H9 (cell line): ENCODE data around the gene MED15. TPM values are rescaled to one million over a fixed set of nuclear protein-coding genes. Genes with fewer than 3 reads are reported as not detected.

ENCODE experiments used
- DNase-seq: peaks from one replicate; pipeline ENCODE4 v3.0.0-alpha.2; 2017
- H2AFZ ChIP-seq: one replicate; pipeline ENCODE4 v1.6.1; 2013; ENCODE audit warnings: mild to moderate bottlenecking, low read length, control low read depth, moderate library complexity
- H2AK5ac ChIP-seq: 2 replicates; pipeline ENCODE4 v1.6.1; 2013; ENCODE audit warnings: low read length, control low read depth, mixed read lengths; ENCODE audit not compliant: insufficient read length
- H2BK120ac ChIP-seq: one replicate; pipeline ENCODE4 v1.6.1; 2013; ENCODE audit warnings: low read depth, mild to moderate bottlenecking, low read length, control low read depth, inconsistent platforms; ENCODE audit not compliant: poor library complexity, severe bottlenecking
- H2BK12ac ChIP-seq: 2 replicates; pipeline ENCODE4 v1.6.1; 2013; ENCODE audit warnings: low read length, control low read depth, mixed read lengths, low read depth; ENCODE audit not compliant: insufficient read length
- H2BK15ac ChIP-seq: 2 replicates; pipeline ENCODE4 v1.6.1; 2013; ENCODE audit warnings: low read depth, low read length, control low read depth
- H2BK20ac ChIP-seq: one replicate; pipeline ENCODE4 v1.6.1; 2013; ENCODE audit warnings: low read depth, mild to moderate bottlenecking, low read length, control low read depth, inconsistent platforms; ENCODE audit not compliant: poor library complexity, severe bottlenecking
- H2BK5ac ChIP-seq: 2 replicates; pipeline ENCODE4 v1.6.1; 2013; ENCODE audit warnings: low read length, control low read depth, mixed read lengths; ENCODE audit not compliant: insufficient read length
- H3K14ac ChIP-seq: 2 replicates; pipeline ENCODE4 v1.6.1; 2013; ENCODE audit warnings: low read length, control low read depth; ENCODE audit not compliant: insufficient read depth
- H3K18ac ChIP-seq: 2 replicates; pipeline ENCODE4 v1.6.1; 2013; ENCODE audit warnings: low read depth, mild to moderate bottlenecking, mixed read lengths, low read length, control low read depth; ENCODE audit not compliant: insufficient read length
- H3K23ac ChIP-seq: 2 replicates; pipeline ENCODE4 v1.6.1; 2013; ENCODE audit warnings: low read length, control low read depth, mixed read lengths, low read depth; ENCODE audit not compliant: insufficient read length
- H3K23me2 ChIP-seq: 2 replicates; pipeline ENCODE4 v1.6.1; 2013; ENCODE audit warnings: low read depth, mild to moderate bottlenecking, mixed read lengths, low read length, control low read depth; ENCODE audit not compliant: insufficient read length, poor library complexity, severe bottlenecking
- H3K27ac ChIP-seq: 2 replicates; pipeline ENCODE4 v1.5.1; 2013; ENCODE audit warnings: low read length, control low read depth, mixed read lengths, low read depth; ENCODE audit not compliant: insufficient read length
- H3K27me3 ChIP-seq: 2 replicates; pipeline ENCODE4 v1.6.1; 2013; ENCODE audit warnings: low read length, control low read depth, inconsistent platforms; ENCODE audit not compliant: insufficient read depth
- H3K4ac ChIP-seq: 2 replicates; pipeline ENCODE4 v1.6.1; 2013; ENCODE audit warnings: low read depth, mild to moderate bottlenecking, control low read depth, inconsistent platforms, low read length, moderate library complexity
- H3K4me1 ChIP-seq: 2 replicates; pipeline ENCODE4 v1.6.1; 2013; ENCODE audit warnings: low read length, control low read depth, inconsistent platforms; ENCODE audit not compliant: insufficient read depth
- H3K4me2 ChIP-seq: 2 replicates; pipeline ENCODE4 v1.6.1; 2013; ENCODE audit warnings: low read length, control low read depth, mixed read lengths; ENCODE audit not compliant: insufficient read length, insufficient read depth
- H3K56ac ChIP-seq: 2 replicates; pipeline ENCODE4 v1.6.1; 2013; ENCODE audit warnings: low read depth, mild to moderate bottlenecking, mixed read lengths, low read length, control low read depth; ENCODE audit not compliant: insufficient read length
- H3K79me1 ChIP-seq: 2 replicates; pipeline ENCODE4 v1.6.1; 2013; ENCODE audit warnings: low read depth, mild to moderate bottlenecking, moderate library complexity, low read length, control low read depth, inconsistent platforms; ENCODE audit not compliant: insufficient read depth, poor library complexity, severe bottlenecking
- H3K79me2 ChIP-seq: 2 replicates; pipeline ENCODE4 v1.6.1; 2013; ENCODE audit warnings: low read length, control low read depth, inconsistent platforms; ENCODE audit not compliant: insufficient read depth
- H3K9ac ChIP-seq: 2 replicates; pipeline ENCODE4 v1.6.1; 2013; ENCODE audit warnings: low read length, control low read depth, mixed read lengths; ENCODE audit not compliant: insufficient read length; ENCODE audit errors: extremely low read depth
- H3K9me3 ChIP-seq: one replicate; pipeline ENCODE4 v1.6.1; 2013; ENCODE audit warnings: low read depth, low read length, inconsistent platforms; ENCODE audit not compliant: control insufficient read depth
- H3T11ph ChIP-seq: one replicate; pipeline ENCODE4 v1.6.1; 2013; ENCODE audit warnings: mild to moderate bottlenecking, low read length, control low read depth, inconsistent platforms
- H4K20me1 ChIP-seq: one replicate; pipeline ENCODE4 v1.6.1; 2013; ENCODE audit not compliant: control insufficient read depth, insufficient read length, insufficient read depth
- H4K5ac ChIP-seq: 2 replicates; pipeline ENCODE4 v1.6.1; 2013; ENCODE audit warnings: low read depth, mild to moderate bottlenecking, mixed read lengths, low read length, control low read depth; ENCODE audit not compliant: insufficient read length
- H4K8ac ChIP-seq: replicated peaks from 2 replicates; pipeline ENCODE4 v1.6.1; 2013; ENCODE audit warnings: low read length, control low read depth, mixed read lengths, low read depth; ENCODE audit not compliant: insufficient read length
- H4K91ac ChIP-seq: 2 replicates; pipeline ENCODE4 v1.6.1; 2013; ENCODE audit warnings: low read depth, mild to moderate bottlenecking, moderate library complexity, mixed read lengths, low read length, control low read depth; ENCODE audit not compliant: insufficient read length
- H3K27ac Mint-ChIP-seq, 3 experiments: 2 replicates in 2 of 3; 3 replicates in 1 of 3; pipeline ENCODE4 v1.8.0; 2020 to 2021; ENCODE audit warnings: mixed read lengths in 3 of 3, mild to moderate bottlenecking in 1 of 3, moderate library complexity in 1 of 3
- H3K27me3 Mint-ChIP-seq: 2 replicates; pipeline ENCODE4 v1.8.0; 2021; ENCODE audit warnings: low read depth, mild to moderate bottlenecking, moderate library complexity, mixed read lengths
- H3K36me3 Mint-ChIP-seq, 3 experiments: 2 replicates in 2 of 3; 3 replicates in 1 of 3; pipeline ENCODE4 v1.8.0; 2020 to 2021; ENCODE audit warnings: low read depth in 3 of 3, mixed read lengths in 3 of 3; ENCODE audit not compliant: insufficient read depth in 1 of 3
- H3K4me1 Mint-ChIP-seq, 2 experiments: 2 replicates each; pipeline ENCODE4 v1.8.0; 2020; ENCODE audit warnings: mixed read lengths in 2 of 2
- H3K4me3 Mint-ChIP-seq, 2 experiments: 2 replicates in 1 of 2; 3 replicates in 1 of 2; pipeline ENCODE4 v1.8.0; 2020 to 2021; ENCODE audit warnings: mild to moderate bottlenecking in 2 of 2, mixed read lengths in 2 of 2, moderate library complexity in 1 of 2
- H3K9me3 Mint-ChIP-seq, 2 experiments: 2 replicates in 1 of 2; 3 replicates in 1 of 2; pipeline ENCODE4 v1.8.0; 2020; ENCODE audit warnings: mild to moderate bottlenecking in 2 of 2, mixed read lengths in 2 of 2, moderate library complexity in 1 of 2
- CTCF ChIP-seq: fragments of 200-600 bp; sonication (generic); conservative IDR thresholded peaks from 3 replicates; pipeline ENCODE4 v1.8.0; 2021; ENCODE audit warnings: antibody characterized with exemption, mild to moderate bottlenecking
- WGBS: extraction: QIAGEN DNeasy Blood & Tissue Kit; methylation state at CpG from one replicate; pipeline ENCODE4 v1.1.7; 2013; ENCODE audit warnings: missing lambda C conversion rate, low lambda C conversion rate, mixed read lengths; ENCODE audit not compliant: insufficient read length; ENCODE audit errors: extremely low coverage; 5-methylcytosine and 5-hydroxymethylcytosine counted together
- total RNA-seq: library from RNA; stranded (reverse); gene quantifications from 2 replicates; pipeline ENCODE4 v1.2.1, GENCODE V29; 2021

The MED15 gene
- total RNA-seq, 1 experiment from 2014 or later, result 47.4 TPM

- no peak for TF ChIP-seq CTCF
- no peak for DNase-seq
These were observed 83.9 kb downstream of the MED15 start for GRCh38 chr22:20591295-20591645.

More at GRCh38 chr22:20591295-20591645, 83.9 kb downstream of the MED15 start:
- Mint-ChIP-seq H3K27me3 (peaks cover 1% of the 10 kb centered on the region; the same call in 1 of the 2 replicates), H3K9me3 (no peaks in the 10 kb centered on the region), H3K27ac (peak overlapping the region in 1 of 3 experiments; percentile 59; a peak in 2 of 7 replicates), H3K4me1 (peaks cover 5 to 10% of the 10 kb centered on the region in 2 experiments; a peak in 3 of 4 replicates), H3K36me3 (peaks cover 2 to 10% (median 7%) of the 10 kb centered on the region in 3 experiments; a peak in 6 of 7 replicates), H3K4me3 (no peak overlapping the region)
- H2AFZ ChIP-seq, result no peak overlapping the region
- no peak overlapping the region for H3K4ac ChIP-seq
- no peak overlapping the region for H2AK5ac ChIP-seq
- WGBS, result no CpG with 5 or more reads among the region's 10 CpGs
- no peak overlapping the region for H4K91ac ChIP-seq
- no peak overlapping the region for H2BK120ac ChIP-seq
- no peak overlapping the region for H3K14ac ChIP-seq
- H2BK15ac ChIP-seq, result no peak overlapping the region
- H3K79me1 ChIP-seq, result no peaks in the 10 kb centered on the region
- no peak overlapping the region for H3K4me2 ChIP-seq
- no peaks in the 10 kb centered on the region for H3K79me2 ChIP-seq
- H4K5ac ChIP-seq, result no peak overlapping the region
- no peaks in the 10 kb centered on the region for H3K4me1 ChIP-seq
- no peak overlapping the region for H3T11ph ChIP-seq
- no peak overlapping the region for H4K8ac ChIP-seq
- no peak overlapping the region for H3K9ac ChIP-seq
- no peak overlapping the region for H2BK12ac ChIP-seq
- H3K9me3 ChIP-seq, result no peaks in the 10 kb centered on the region
- H3K23ac ChIP-seq, result no peak overlapping the region
- H3K18ac ChIP-seq, result no peak overlapping the region
- H3K27me3 ChIP-seq, result no peaks in the 10 kb centered on the region
- no peaks in the 10 kb centered on the region for H3K23me2 ChIP-seq
- no peak overlapping the region for H3K27ac ChIP-seq
- H2BK5ac ChIP-seq, result no peak overlapping the region
- H4K20me1 ChIP-seq, result no peaks in the 10 kb centered on the region
- no peak overlapping the region for H2BK20ac ChIP-seq
- H3K56ac ChIP-seq, result no peak overlapping the region
